K562 (cell line): ENCODE results near the gene FSD1L. TPM values are rescaled to one million over a fixed set of nuclear protein-coding genes. Genes with fewer than 3 reads are reported as not detected.
A peak's percentile ranks its signal among the peaks of the same experiment; 100 is the strongest.

ENCODE experiments used
- ARID1B ChIP-seq: fragments of 450-650 bp; IDR thresholded peaks from 2 replicates; pipeline ENCODE4 v1.6.1; 2016; ENCODE audit warnings: antibody characterized with exemption, mild to moderate bottlenecking, inconsistent platforms
- CBX3 ChIP-seq, 2 experiments: IDR thresholded peaks; 1 replicate in 1 of 2; 2 replicates in 1 of 2; pipeline ENCODE4 v1.6.1; 2012; ENCODE audit warnings: inconsistent platforms in 2 of 2, low read length in 2 of 2, borderline replicate concordance in 1 of 2, control low read depth in 1 of 2
- ELK1 ChIP-seq: sonication (generic); formaldehyde crosslinking; IDR thresholded peaks from 2 replicates; pipeline ENCODE4 v1.8.1; 2022; ENCODE audit warnings: missing genetic modification reagents
- EP400 ChIP-seq: fragments of 450-650 bp; IDR thresholded peaks from 2 replicates; pipeline ENCODE4 v1.6.1; 2017; ENCODE audit warnings: antibody characterized with exemption, mild to moderate bottlenecking, moderate library complexity
- JUN ChIP-seq, 2 experiments: sonication (generic) in 1 of 2; formaldehyde crosslinking in 1 of 2; IDR thresholded peaks; 2 replicates each; pipeline versions ENCODE4 v1.6.1 to v1.8.0; 2012 to 2022; ENCODE audit warnings: borderline replicate concordance in 2 of 2, mild to moderate bottlenecking in 2 of 2, improper control_type of control experiment in 1 of 2, low read depth in 1 of 2, low read length in 1 of 2, missing genetic modification reagents in 1 of 2
- MAZ ChIP-seq, 2 experiments: fragments of 450-650 bp in 1 of 2; sonication (generic) in 1 of 2; formaldehyde crosslinking; IDR thresholded peaks in 1 of 2; conservative IDR thresholded peaks in 1 of 2; 2 replicates each; pipeline versions ENCODE4 v1.4.0 to v1.5.0; 2020; ENCODE audit warnings: mild to moderate bottlenecking in 1 of 2, missing genetic modification reagents in 1 of 2
- POLR2A ChIP-seq: fragments of 450-650 bp; conservative IDR thresholded peaks from 2 replicates; pipeline ENCODE4 v1.6.1; 2016
- POLR2G ChIP-seq: fragments of 200-400 bp; formaldehyde crosslinking; IDR thresholded peaks from 2 replicates; pipeline ENCODE4 v1.6.1; 2017; ENCODE audit warnings: low read depth, mild to moderate bottlenecking, antibody characterized with exemption, low read length, moderate library complexity
- RBM39 ChIP-seq: fragments of 200-400 bp; formaldehyde crosslinking; optimal IDR thresholded peaks from 2 replicates; pipeline ENCODE3; 2018; ENCODE audit warnings: low read depth, low read length
- REST ChIP-seq, 2 experiments: fragments of 450-650 bp; formaldehyde crosslinking in 1 of 2; IDR thresholded peaks; 2 replicates each; pipeline versions ENCODE4 v1.4.0 to v1.6.1; 2014 to 2020; ENCODE audit warnings: mild to moderate bottlenecking in 2 of 2, borderline replicate concordance in 1 of 2, low read depth in 1 of 2
- SP1 ChIP-seq: sonication (generic); formaldehyde crosslinking; IDR thresholded peaks from 2 replicates; pipeline ENCODE4 v1.8.1; 2022; ENCODE audit warnings: mild to moderate bottlenecking, missing genetic modification reagents
- SRSF3 ChIP-seq: fragments of 200-400 bp; formaldehyde crosslinking; IDR thresholded peaks from 2 replicates; pipeline ENCODE4 v1.6.1; 2016; ENCODE audit warnings: mild to moderate bottlenecking, low read length, moderate library complexity; ENCODE audit not compliant: insufficient read depth
- TBP ChIP-seq: optimal IDR thresholded peaks from 2 replicates; pipeline ENCODE3; 2011; ENCODE audit warnings: low read depth, low read length, improper control_type of control experiment
- ZBTB7A ChIP-seq: IDR thresholded peaks from 2 replicates; pipeline ENCODE4 v1.6.1; 2011; ENCODE audit warnings: low read depth, mild to moderate bottlenecking, low read length, moderate library complexity, borderline replicate concordance; ENCODE audit not compliant: control insufficient read depth
- ZEB2 ChIP-seq: fragments of 450-650 bp; IDR thresholded peaks from 2 replicates; pipeline ENCODE4 v1.6.1; 2016
- ZNF431 ChIP-seq: sonication (generic); formaldehyde crosslinking; IDR thresholded peaks from 2 replicates; pipeline ENCODE4 v1.8.0; 2022; ENCODE audit warnings: mild to moderate bottlenecking, missing genetic modification reagents
- polyA plus RNA-seq, 8 experiments: library from polyadenylated mRNA; depleted of rRNA in 4 of 8; stranded (reverse) in 5 of 8; unstranded in 3 of 8; fragments of >200 nt; fragmentation: Nextera tagmentation in 2 of 8; fragmentation: Illumina TruSeq in 1 of 8; extraction: Ambion mirVana in 2 of 8; extraction: Trizol in 1 of 8; gene quantifications; 2 replicates each; pipeline versions ENCODE4 v1.2.1 to v1.2.3, GENCODE V29; 2011 to 2014; ENCODE audit warnings: inconsistent platforms in 1 of 8, missing spikeins in 1 of 8
- total RNA-seq, 7 experiments: library from RNA; depleted of rRNA in 6 of 7; stranded (reverse); fragments of >200 nt in 6 of 7; fragmentation: Illumina TruSeq in 2 of 7; extraction: Trizol in 2 of 7; gene quantifications; 2 replicates each; pipeline versions ENCODE4 v1.2.1 to v1.2.3, GENCODE V29; 2011 to 2021; ENCODE audit warnings: low replicate concordance in 1 of 7

Gene FSD1L
- total and polyA plus RNA-seq, 9 of the 15 experiments (the other 6 are each of a cell fraction or from before 2014, with no cell fraction given): 0.95 to 4.2 (median 2.1) TPM

GRCh38 chr9:105447814-105448812 is at the start of gene FSD1L (continued):
- TF ChIP-seq REST (IDR thresholded peaks at IDR 0.05; ENCODE audit: borderline replicate concordance): peak; percentile 93
- TF ChIP-seq REST (CRISPR knock-in tag; IDR thresholded peaks at IDR 0.05; ENCODE audit: low read depth): 0 out of 2 replicates have a peak, but pooled peaks have one; percentile 29
- TF ChIP-seq POLR2A: peak; percentile 58
- TF ChIP-seq SP1 (CRISPR knock-in tag): peak; percentile 32; the same call in 1 of the 2 replicates
- TF ChIP-seq RBM39: no peak
- TF ChIP-seq POLR2G: peak; percentile 85
- TF ChIP-seq ELK1 (CRISPR knock-in tag): no peak
- peak; percentile 98 for TF ChIP-seq MAZ (CRISPR knock-in tag; conservative IDR thresholded peaks at IDR 0.05 in 1 of 2, IDR thresholded peaks at IDR 0.05 in 1 of 2)
- TF ChIP-seq CBX3 (IDR thresholded peaks at IDR 0.05; ENCODE audit: borderline replicate concordance in 1 of 2, low read length in 2 of 2): no peak; a peak in 1 of 3 replicates
- peak; percentile 68; the same call in 1 of the 2 replicates for TF ChIP-seq ZNF431 (CRISPR knock-in tag)
- peak; percentile 69 for TF ChIP-seq TBP
- peak; percentile 52; the same call in 1 of the 2 replicates for TF ChIP-seq JUN (IDR thresholded peaks at IDR 0.05; ENCODE audit: borderline replicate concordance, low read depth, low read length)
- TF ChIP-seq JUN (CRISPR knock-in tag; IDR thresholded peaks at IDR 0.05; ENCODE audit: borderline replicate concordance): no peak
- TF ChIP-seq EP400: 0 out of 2 replicates have a peak, but pooled peaks have one; percentile 10
- no peak for TF ChIP-seq ZEB2
- no peak for TF ChIP-seq ARID1B
- TF ChIP-seq ZBTB7A: peak; percentile 16; the same call in 1 of the 2 replicates
- TF ChIP-seq SRSF3: no peak
